Measurements from ENCODE around the gene HOXC12. TPM values are rescaled to one million over a fixed set of nuclear protein-coding genes. Genes with fewer than 3 reads are reported as not detected.

HOXC12 gene
- total RNA-seq, 1 donor from 2014 or later, result not detected

DNA sequence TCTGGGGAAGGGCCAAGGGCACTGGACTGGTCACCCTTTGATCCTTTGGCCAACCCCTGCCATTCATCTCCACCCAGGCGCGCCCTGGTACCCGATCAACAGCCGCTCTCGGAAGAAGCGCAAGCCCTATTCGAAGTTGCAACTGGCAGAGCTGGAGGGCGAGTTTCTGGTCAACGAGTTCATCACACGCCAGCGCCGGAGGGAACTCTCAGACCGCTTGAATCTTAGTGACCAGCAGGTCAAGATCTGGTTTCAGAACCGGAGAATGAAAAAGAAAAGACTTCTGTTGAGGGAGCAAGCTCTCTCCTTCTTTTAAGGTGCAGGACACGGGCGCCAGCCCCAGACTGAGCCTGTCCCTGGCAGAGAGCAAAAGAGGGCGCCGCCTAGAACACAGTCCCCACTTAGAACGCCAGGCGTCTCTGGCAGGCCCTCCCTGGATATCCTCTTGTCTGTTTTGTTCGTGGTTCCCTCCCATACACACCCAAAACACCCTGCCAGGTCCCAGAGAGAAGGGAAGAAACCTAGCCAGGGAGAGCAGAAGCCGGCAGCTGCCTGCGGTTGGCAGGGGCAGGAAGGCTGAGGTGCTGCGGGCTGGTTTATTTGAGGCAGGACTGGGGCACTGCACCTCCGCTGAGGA is 1.7 kb downstream of the HOXC12 start:
- H3K4me3 Mint-ChIP-seq (ENCODE audit: low read depth), result no peak overlapping the region
- TF ChIP-seq, protein P1, sequence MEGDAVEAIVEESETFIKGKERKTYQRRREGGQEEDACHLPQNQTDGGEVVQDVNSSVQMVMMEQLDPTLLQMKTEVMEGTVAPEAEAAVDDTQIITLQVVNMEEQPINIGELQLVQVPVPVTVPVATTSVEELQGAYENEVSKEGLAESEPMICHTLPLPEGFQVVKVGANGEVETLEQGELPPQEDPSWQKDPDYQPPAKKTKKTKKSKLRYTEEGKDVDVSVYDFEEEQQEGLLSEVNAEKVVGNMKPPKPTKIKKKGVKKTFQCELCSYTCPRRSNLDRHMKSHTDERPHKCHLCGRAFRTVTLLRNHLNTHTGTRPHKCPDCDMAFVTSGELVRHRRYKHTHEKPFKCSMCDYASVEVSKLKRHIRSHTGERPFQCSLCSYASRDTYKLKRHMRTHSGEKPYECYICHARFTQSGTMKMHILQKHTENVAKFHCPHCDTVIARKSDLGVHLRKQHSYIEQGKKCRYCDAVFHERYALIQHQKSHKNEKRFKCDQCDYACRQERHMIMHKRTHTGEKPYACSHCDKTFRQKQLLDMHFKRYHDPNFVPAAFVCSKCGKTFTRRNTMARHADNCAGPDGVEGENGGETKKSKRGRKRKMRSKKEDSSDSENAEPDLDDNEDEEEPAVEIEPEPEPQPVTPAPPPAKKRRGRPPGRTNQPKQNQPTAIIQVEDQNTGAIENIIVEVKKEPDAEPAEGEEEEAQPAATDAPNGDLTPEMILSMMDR (IDR thresholded peaks at IDR 0.05; ENCODE audit: unreplicated experiment), result no peak
- H3K9me3 Mint-ChIP-seq (ENCODE audit: low read depth), result no peaks in the 10 kb centered on the region
- H3K4me1 Mint-ChIP-seq (ENCODE audit: low read depth), result no peaks in the 10 kb centered on the region
- H3K27me3 Mint-ChIP-seq, result peaks cover 97% of the 10 kb centered on the region
- no peak overlapping the region for H3K27ac Mint-ChIP-seq
- DNase-seq (ENCODE audit: low spot score, unreplicated experiment), result no peak
- no peaks in the 10 kb centered on the region for H3K36me3 Mint-ChIP-seq (ENCODE audit: insufficient read depth)

DNA sequence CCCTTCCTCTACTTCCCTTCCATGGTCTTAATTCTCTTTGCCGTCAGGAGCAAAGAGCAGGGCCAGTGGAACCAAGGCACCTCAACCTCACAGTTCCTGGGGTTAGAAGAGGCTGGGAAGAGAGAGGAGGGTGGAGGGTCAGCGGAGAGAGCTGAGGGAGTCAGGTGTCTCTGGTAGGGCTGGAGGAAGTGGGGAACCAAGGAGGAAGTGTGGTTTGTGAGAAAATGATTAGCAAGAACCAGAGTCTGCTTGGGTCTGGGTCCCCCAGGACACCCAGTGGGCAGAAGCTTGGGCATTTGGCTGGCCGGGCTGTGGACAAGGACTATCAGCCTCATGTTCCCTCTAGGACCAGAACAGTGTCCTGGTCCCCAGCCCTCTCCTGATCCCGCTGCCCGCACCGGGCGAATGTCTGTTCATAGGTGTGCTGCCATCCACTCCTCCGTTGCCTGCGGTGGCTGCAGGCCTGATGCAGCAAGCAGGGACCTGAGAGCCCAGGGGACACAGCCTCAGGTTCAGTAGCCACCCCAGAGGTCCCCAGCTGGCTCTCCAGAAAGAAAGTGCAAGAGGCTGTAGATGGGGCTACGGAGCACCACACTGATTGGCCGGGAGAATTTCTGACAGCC is 2.3 kb downstream of the HOXC12 start:
- H3K9me3 Mint-ChIP-seq (ENCODE audit: low read depth), result no peaks in the 10 kb centered on the region
- H3K36me3 Mint-ChIP-seq (ENCODE audit: insufficient read depth), result no peaks in the 10 kb centered on the region
- no peak for DNase-seq (ENCODE audit: low spot score, unreplicated experiment)
- no peak overlapping the region for H3K4me3 Mint-ChIP-seq (ENCODE audit: low read depth)
- H3K4me1 Mint-ChIP-seq (ENCODE audit: low read depth), result no peaks in the 10 kb centered on the region
- TF ChIP-seq, protein P1 (IDR thresholded peaks at IDR 0.05; ENCODE audit: unreplicated experiment), result no peak
- peaks cover 97% of the 10 kb centered on the region for H3K27me3 Mint-ChIP-seq
- no peak overlapping the region for H3K27ac Mint-ChIP-seq

GRCh38 chr12:53958128-53958527 is 3.4 kb downstream of the HOXC12 start:
- no peak for DNase-seq (ENCODE audit: low spot score, unreplicated experiment)
- Mint-ChIP-seq H3K4me1 (ENCODE audit: low read depth) (no peaks in the 10 kb centered on the region), H3K27ac (no peak overlapping the region), H3K9me3 (ENCODE audit: low read depth) (no peaks in the 10 kb centered on the region), H3K4me3 (ENCODE audit: low read depth) (no peak overlapping the region), H3K36me3 (ENCODE audit: insufficient read depth) (no peaks in the 10 kb centered on the region), H3K27me3 (peaks cover 96% of the 10 kb centered on the region)
- TF ChIP-seq, protein P1 (IDR thresholded peaks at IDR 0.05; ENCODE audit: unreplicated experiment), result no peak

- Mint-ChIP-seq H3K4me1 (ENCODE audit: low read depth) (no peaks in the 10 kb centered on the region), H3K27me3 (peaks cover 96% of the 10 kb centered on the region), H3K27ac (no peak overlapping the region), H3K4me3 (ENCODE audit: low read depth) (no peak overlapping the region), H3K36me3 (ENCODE audit: insufficient read depth) (no peaks in the 10 kb centered on the region), H3K9me3 (ENCODE audit: low read depth) (no peaks in the 10 kb centered on the region)
- DNase-seq (ENCODE audit: low spot score, unreplicated experiment), result no peak
- TF ChIP-seq, protein P1 (IDR thresholded peaks at IDR 0.05; ENCODE audit: unreplicated experiment), result no peak
Measured at GRCh38 chr12:53959314-53959713, 4.6 kb downstream of the HOXC12 start.

DNA sequence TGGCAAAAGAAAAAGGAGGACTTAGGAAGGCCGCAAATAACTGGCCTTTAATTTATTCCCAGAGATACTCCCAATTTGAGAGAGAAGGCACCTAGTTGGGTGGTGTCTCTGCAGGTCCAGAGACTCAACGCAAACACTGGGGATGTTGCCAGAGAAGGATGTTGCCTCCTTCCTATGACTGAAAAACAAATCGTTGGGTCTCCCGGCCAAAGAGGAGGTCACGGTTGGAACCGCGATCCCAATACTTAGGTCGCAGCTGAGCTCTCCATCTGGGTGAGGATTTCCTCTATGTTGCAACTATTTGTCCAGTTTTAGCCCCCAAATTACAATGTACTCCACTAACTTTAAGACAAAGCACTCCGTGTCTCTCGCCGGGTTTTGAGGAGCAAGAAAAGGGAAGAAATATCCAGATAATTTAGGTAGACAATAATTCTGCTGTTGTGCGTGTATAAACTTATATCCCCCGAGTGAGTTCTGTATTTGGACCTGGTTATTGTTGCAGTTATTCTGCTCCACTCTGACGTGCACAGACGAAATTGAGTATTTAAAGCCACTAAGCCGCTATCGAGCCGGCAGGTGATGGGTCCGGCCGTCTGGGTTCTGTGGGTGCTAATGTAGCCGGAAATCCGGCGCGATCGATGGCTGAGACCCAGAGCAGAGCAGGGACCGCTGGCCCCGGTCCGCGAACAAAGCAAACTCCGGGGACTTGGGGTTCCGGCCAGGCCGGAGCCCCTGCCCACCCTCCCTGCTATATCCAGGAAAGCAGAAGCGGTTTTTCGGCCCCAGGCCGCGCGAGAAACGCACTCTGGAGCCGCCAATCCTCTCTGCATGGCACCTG is 5.7 kb downstream of the HOXC12 start:
- H3K9me3 Mint-ChIP-seq (ENCODE audit: low read depth), result no peaks in the 10 kb centered on the region
- no peak overlapping the region for H3K4me3 Mint-ChIP-seq (ENCODE audit: low read depth)
- no peak for DNase-seq (ENCODE audit: low spot score, unreplicated experiment)
- no peaks in the 10 kb centered on the region for H3K36me3 Mint-ChIP-seq (ENCODE audit: insufficient read depth)
- H3K27ac Mint-ChIP-seq, result no peak overlapping the region
- peaks cover 98% of the 10 kb centered on the region for H3K27me3 Mint-ChIP-seq
- TF ChIP-seq, protein P1 (IDR thresholded peaks at IDR 0.05; ENCODE audit: unreplicated experiment), result no peak
- no peaks in the 10 kb centered on the region for H3K4me1 Mint-ChIP-seq (ENCODE audit: low read depth)

All from progenitor cell of endocrine pancreas (in vitro differentiated cells).